Activated naive CD8-positive, alpha-beta T cell treated with anti-CD3 and anti-CD28 coated beads for 36 hours (primary cell): ENCODE data around the gene LCN6. TPM values are rescaled to one million over a fixed set of nuclear protein-coding genes. Genes with fewer than 3 reads are reported as not detected.
"Not testable (repeated sequence)": the region's sequence is repeated elsewhere in the genome, so short reads cannot be mapped to it uniquely, and the experiment has no call there.

ENCODE experiments used
- DNase-seq: peaks from one replicate; pipeline ENCODE4 v3.0.0; 2021
- H3K27ac Mint-ChIP-seq: one replicate; pipeline ENCODE4 v1.8.0; 2022; ENCODE audit warnings: mild to moderate bottlenecking, moderate library complexity, mixed read lengths
- H3K27me3 Mint-ChIP-seq: one replicate; pipeline ENCODE4 v1.8.0; 2022; ENCODE audit warnings: mild to moderate bottlenecking, mixed read lengths
- H3K36me3 Mint-ChIP-seq: one replicate; pipeline ENCODE4 v1.8.0; 2021; ENCODE audit warnings: mild to moderate bottlenecking, mixed read lengths
- H3K4me1 Mint-ChIP-seq: one replicate; pipeline ENCODE4 v1.8.0; 2021; ENCODE audit warnings: mixed read lengths
- H3K4me3 Mint-ChIP-seq: one replicate; pipeline ENCODE4 v1.8.0; 2022; ENCODE audit warnings: mild to moderate bottlenecking, moderate library complexity, mixed read lengths
- H3K9me3 Mint-ChIP-seq: one replicate; pipeline ENCODE4 v1.8.0; 2022; ENCODE audit warnings: mixed read lengths
- total RNA-seq, 2 experiments: library from RNA; stranded (reverse); gene quantifications; one replicate each; pipeline ENCODE4 v1.2.3, GENCODE V29; 2021

The LCN6 gene
- total RNA-seq, 2 experiments from 2014 or later, result not detected

GRCh38 chr9:136720898-136721338, 27.4 kb downstream of the LCN6 start:
- Mint-ChIP-seq H3K4me3 (no peak overlapping the region), H3K27ac (no peak overlapping the region), H3K9me3 (no peaks in the 10 kb centered on the region), H3K36me3 (peaks cover 20% of the 10 kb centered on the region), H3K27me3 (peaks cover 1% of the 10 kb centered on the region), H3K4me1 (peaks cover 15% of the 10 kb centered on the region)
- no peak for DNase-seq

GRCh38 chr9:136720251-136720897, 28.0 kb downstream of the LCN6 start:
- no peak overlapping the region for H3K4me3 Mint-ChIP-seq
- DNase-seq, result no peak
- H3K36me3 Mint-ChIP-seq, result peaks cover 15% of the 10 kb centered on the region
- H3K9me3 Mint-ChIP-seq, result no peaks in the 10 kb centered on the region
- H3K27ac Mint-ChIP-seq, result no peak overlapping the region
- H3K4me1 Mint-ChIP-seq, result peaks cover 11% of the 10 kb centered on the region
- H3K27me3 Mint-ChIP-seq, result peaks cover 5% of the 10 kb centered on the region

GRCh38 chr9:136719195-136719880, 29.0 kb downstream of the LCN6 start:
- no peak for DNase-seq
- Mint-ChIP-seq H3K4me3 (no peak overlapping the region), H3K36me3 (peaks cover 9% of the 10 kb centered on the region), H3K27ac (no peak overlapping the region), H3K27me3 (peaks cover 9% of the 10 kb centered on the region), H3K4me1 (peaks cover 8% of the 10 kb centered on the region), H3K9me3 (no peaks in the 10 kb centered on the region)

GRCh38 chr9:136718345-136719194, 29.8 kb downstream of the LCN6 start:
- H3K9me3 Mint-ChIP-seq, result no peaks in the 10 kb centered on the region
- no peak overlapping the region for H3K27ac Mint-ChIP-seq
- no peak for DNase-seq
- H3K4me3 Mint-ChIP-seq, result no peak overlapping the region
- H3K36me3 Mint-ChIP-seq, result peaks cover 1% of the 10 kb centered on the region
- peaks cover 16% of the 10 kb centered on the region for H3K27me3 Mint-ChIP-seq
- peaks cover 4% of the 10 kb centered on the region for H3K4me1 Mint-ChIP-seq

- no peaks in the 10 kb centered on the region for H3K9me3 Mint-ChIP-seq
- H3K4me1 Mint-ChIP-seq, result peaks cover 4% of the 10 kb centered on the region
- H3K27me3 Mint-ChIP-seq, result peaks cover 22% of the 10 kb centered on the region
- no peaks in the 10 kb centered on the region for H3K36me3 Mint-ChIP-seq
- H3K27ac Mint-ChIP-seq, result no peak overlapping the region
- H3K4me3 Mint-ChIP-seq, result no peak overlapping the region
- no peak for DNase-seq
Observed at GRCh38 chr9:136717399-136717798, 30.9 kb downstream of the LCN6 start.

- Mint-ChIP-seq H3K27me3 (peaks cover 42% of the 10 kb centered on the region), H3K27ac (no peak overlapping the region), H3K9me3 (no peaks in the 10 kb centered on the region), H3K4me1 (peaks cover 5% of the 10 kb centered on the region), H3K36me3 (no peaks in the 10 kb centered on the region), H3K4me3 (no peak overlapping the region)
- DNase-seq, result no peak
Observed at GRCh38 chr9:136714893-136715274, 33.4 kb downstream of the LCN6 start.

- Mint-ChIP-seq H3K9me3 (no peaks in the 10 kb centered on the region), H3K4me3 (no peak overlapping the region), H3K36me3 (no peaks in the 10 kb centered on the region), H3K27me3 (peaks cover 43% of the 10 kb centered on the region), H3K27ac (no peak overlapping the region), H3K4me1 (peaks cover 5% of the 10 kb centered on the region)
- no peak for DNase-seq
Observed at GRCh38 chr9:136714096-136714892, 34.0 kb downstream of the LCN6 start.

- Mint-ChIP-seq H3K27me3 (peaks cover 47% of the 10 kb centered on the region), H3K4me1 (peaks cover 4% of the 10 kb centered on the region), H3K27ac (no peak overlapping the region), H3K4me3 (no peak overlapping the region), H3K36me3 (no peaks in the 10 kb centered on the region), H3K9me3 (no peaks in the 10 kb centered on the region)
- DNase-seq, result no peak
Observed at GRCh38 chr9:136713550-136713949, 34.8 kb downstream of the LCN6 start.

GRCh38 chr9:136712690-136713544, 35.4 kb downstream of the LCN6 start:
- no peaks in the 10 kb centered on the region for H3K36me3 Mint-ChIP-seq
- peak overlapping the region; percentile 29 for H3K4me3 Mint-ChIP-seq
- no peak for DNase-seq
- peaks cover 3% of the 10 kb centered on the region for H3K4me1 Mint-ChIP-seq
- no peak overlapping the region for H3K27ac Mint-ChIP-seq
- peaks cover 48% of the 10 kb centered on the region for H3K27me3 Mint-ChIP-seq
- no peaks in the 10 kb centered on the region for H3K9me3 Mint-ChIP-seq

- H3K9me3 Mint-ChIP-seq, result no peaks in the 10 kb centered on the region
- H3K27ac Mint-ChIP-seq, result no peak within 1 kb of the TSS
- peaks cover 3% of the 10 kb centered on the region for H3K4me1 Mint-ChIP-seq
- H3K36me3 Mint-ChIP-seq, result no peaks in the 10 kb centered on the region
- H3K4me3 Mint-ChIP-seq, result peak within 1 kb of the TSS; percentile 29
- H3K27me3 Mint-ChIP-seq, result peaks cover 48% of the 10 kb centered on the region
- DNase-seq, result no peak
Observed at GRCh38 chr9:136711751-136712689, 36.3 kb downstream of the LCN6 start, which contains the start of gene DIPK1B. Gene DIPK1B, plus strand, starts transcription at chr9:136712572. Its CDS starts 94 bp downstream, at chr9:136712666.

GRCh38 chr9:136711219-136711648, 37.1 kb downstream of the LCN6 start:
- not testable (repeated sequence) for H3K4me3 Mint-ChIP-seq, DNase-seq, H3K36me3 Mint-ChIP-seq, H3K4me1 Mint-ChIP-seq, H3K27ac Mint-ChIP-seq, H3K9me3 Mint-ChIP-seq
- H3K27me3 Mint-ChIP-seq, result peaks cover 48% of the 10 kb centered on the region

- no peak for DNase-seq
- no peaks in the 10 kb centered on the region for H3K36me3 Mint-ChIP-seq
Observed at GRCh38 chr9:136710543-136710942, 37.8 kb downstream of the LCN6 start.

More at GRCh38 chr9:136710543-136710942, 37.8 kb downstream of the LCN6 start:
- Mint-ChIP-seq H3K4me1 (peaks cover 3% of the 10 kb centered on the region), H3K27me3 (peaks cover 43% of the 10 kb centered on the region), H3K4me3 (no peak overlapping the region), H3K9me3 (no peaks in the 10 kb centered on the region), H3K27ac (no peak overlapping the region)
